ENCODE data around the gene SPTB.

The SPTB gene

DNA sequence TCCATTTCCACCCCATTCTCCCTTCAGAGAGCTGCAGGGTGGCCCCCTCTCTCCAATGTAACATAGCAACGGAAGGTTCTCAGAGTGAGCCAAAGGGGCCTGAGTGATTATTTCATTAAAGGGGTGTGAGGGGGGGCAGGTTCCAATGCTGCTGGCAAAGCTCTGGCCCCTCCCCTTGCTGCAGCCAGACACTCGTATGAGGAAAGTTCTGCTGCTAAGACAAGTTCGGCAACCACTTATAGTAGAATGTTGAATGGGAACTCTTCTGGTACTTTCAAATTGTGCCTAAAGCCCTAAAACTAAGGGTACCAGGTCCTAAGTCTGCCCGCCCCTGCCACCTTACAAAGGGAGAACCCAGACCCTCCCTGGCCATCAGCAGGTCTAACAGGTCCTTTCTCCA, 125.7 kb downstream of the SPTB start:
- DNase-seq (ENCODE audit: low spot score), result no peak
- TF ChIP-seq, protein P1, sequence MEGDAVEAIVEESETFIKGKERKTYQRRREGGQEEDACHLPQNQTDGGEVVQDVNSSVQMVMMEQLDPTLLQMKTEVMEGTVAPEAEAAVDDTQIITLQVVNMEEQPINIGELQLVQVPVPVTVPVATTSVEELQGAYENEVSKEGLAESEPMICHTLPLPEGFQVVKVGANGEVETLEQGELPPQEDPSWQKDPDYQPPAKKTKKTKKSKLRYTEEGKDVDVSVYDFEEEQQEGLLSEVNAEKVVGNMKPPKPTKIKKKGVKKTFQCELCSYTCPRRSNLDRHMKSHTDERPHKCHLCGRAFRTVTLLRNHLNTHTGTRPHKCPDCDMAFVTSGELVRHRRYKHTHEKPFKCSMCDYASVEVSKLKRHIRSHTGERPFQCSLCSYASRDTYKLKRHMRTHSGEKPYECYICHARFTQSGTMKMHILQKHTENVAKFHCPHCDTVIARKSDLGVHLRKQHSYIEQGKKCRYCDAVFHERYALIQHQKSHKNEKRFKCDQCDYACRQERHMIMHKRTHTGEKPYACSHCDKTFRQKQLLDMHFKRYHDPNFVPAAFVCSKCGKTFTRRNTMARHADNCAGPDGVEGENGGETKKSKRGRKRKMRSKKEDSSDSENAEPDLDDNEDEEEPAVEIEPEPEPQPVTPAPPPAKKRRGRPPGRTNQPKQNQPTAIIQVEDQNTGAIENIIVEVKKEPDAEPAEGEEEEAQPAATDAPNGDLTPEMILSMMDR (IDR thresholded peaks at IDR 0.05; ENCODE audit: extremely low read depth, insufficient read depth, missing control alignments), result no peak
- in situ Hi-C loops (cut with MboI; ENCODE audit: low pct_unique_long_range_greater_than_20kb, low sequenced_read_pairs, unreplicated experiment), result no loop called here

DNA sequence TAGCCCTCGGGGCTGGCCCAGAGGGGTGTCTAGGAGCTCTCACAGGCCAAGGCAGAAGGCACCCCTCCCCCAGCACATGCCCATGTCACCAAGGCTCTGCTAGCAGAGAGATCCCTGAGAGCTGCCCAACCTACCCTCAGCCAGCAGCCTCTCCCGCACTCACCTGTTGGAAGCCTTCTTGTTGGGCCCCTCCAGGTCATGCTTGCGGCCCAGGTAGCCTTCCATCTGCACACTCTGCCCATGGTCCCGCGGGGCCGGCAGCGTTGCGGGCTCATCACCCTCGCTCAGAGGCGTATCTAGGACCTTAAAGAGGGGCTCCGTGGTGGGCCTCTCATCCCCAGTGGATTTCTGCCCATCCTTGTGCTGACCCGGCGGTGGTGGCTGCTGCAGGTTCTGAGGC, 126.3 kb downstream of the SPTB start:
- no peak for DNase-seq (ENCODE audit: low spot score)
- TF ChIP-seq, protein P1 (IDR thresholded peaks at IDR 0.05; ENCODE audit: extremely low read depth, insufficient read depth, missing control alignments), result no peak
- in situ Hi-C loops (cut with MboI; ENCODE audit: low pct_unique_long_range_greater_than_20kb, low sequenced_read_pairs, unreplicated experiment), result no loop called here

DNA sequence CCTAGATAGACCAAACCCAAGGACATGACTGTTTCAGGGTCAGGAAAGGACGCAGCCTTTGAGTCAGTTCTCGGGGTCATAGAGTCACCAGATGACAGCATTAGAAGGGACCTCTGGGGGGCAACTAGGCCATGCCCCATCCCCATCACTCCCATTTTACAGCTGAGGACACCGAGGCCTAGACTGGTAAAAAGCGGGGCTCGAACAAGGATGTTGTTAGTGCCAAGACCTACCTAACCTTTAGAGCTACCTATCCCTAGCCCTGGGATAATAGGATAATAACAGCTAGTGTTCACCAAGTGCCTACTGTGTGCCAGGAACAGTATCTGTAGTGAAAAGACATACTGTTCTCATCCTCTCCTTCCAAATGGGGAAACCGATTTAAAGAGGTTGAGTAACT, 126.8 kb downstream of the SPTB start:
- no peak for DNase-seq (ENCODE audit: low spot score)
- in situ Hi-C loops (cut with MboI; ENCODE audit: low pct_unique_long_range_greater_than_20kb, low sequenced_read_pairs, unreplicated experiment), result no loop called here
- TF ChIP-seq, protein P1 (IDR thresholded peaks at IDR 0.05; ENCODE audit: extremely low read depth, insufficient read depth, missing control alignments), result no peak

DNA sequence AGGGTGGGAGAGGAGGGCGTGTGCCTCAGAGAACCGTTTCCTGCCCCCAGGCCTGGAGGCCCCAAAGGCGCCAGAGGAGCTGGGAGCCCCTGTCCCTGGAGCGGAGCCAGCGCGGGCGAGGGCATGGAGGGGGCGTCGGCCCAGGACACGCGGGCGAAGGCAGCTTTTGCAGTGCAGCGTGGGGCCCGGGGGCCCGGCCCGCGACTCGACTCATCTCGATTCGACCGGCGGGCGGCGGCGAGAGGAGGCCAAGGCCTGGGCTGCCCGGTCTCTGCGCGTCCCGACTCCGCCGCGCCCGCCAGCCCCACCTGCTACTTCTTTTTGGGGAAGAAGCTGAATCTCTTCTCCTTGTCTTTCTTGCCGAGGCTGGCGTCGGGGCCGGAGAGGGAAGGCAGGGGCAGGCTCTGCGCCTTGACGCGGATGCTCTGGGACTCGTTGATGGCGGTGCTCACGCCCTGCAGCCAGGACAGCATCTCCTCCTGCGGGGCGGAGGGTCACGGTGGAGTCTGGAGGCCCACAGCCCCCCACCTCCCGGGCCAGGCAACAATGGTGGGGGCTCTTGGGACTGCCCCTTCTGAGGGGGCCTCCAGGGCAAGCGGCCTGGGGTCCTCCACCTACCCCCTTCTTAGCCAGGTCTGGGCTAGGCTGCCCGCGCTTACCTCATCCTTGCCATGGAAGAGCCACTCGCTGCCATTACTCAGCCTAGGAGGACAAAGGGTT, 130.6 kb downstream of the SPTB start:
- DNase-seq (ENCODE audit: low spot score), result no peak
- TF ChIP-seq, protein P1 (IDR thresholded peaks at IDR 0.05; ENCODE audit: extremely low read depth, insufficient read depth, missing control alignments), result no peak
- in situ Hi-C loops (cut with MboI; ENCODE audit: low pct_unique_long_range_greater_than_20kb, low sequenced_read_pairs, unreplicated experiment), result no loop called here

DNA sequence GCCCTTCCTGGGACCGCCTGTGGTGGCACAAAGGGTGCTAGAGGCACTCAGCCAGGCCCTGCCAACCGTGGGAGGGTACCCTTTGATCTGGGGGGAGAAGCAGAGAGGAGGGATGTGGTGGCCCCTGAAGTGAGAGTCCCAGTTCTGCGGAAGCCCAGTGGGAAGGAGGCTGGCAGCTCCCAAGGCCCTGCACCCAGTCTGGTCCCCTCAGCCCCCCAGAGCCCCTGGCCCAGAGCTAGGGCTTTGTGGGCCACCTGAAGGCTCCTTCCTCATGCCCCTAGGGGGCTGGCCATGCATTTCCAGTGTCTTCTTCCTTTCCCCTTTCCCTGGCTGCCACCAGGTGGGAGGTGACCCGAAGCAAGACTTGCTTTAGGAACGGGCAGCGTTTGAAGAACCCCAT, 131.2 kb downstream of the SPTB start:
- TF ChIP-seq, protein P1 (IDR thresholded peaks at IDR 0.05; ENCODE audit: extremely low read depth, insufficient read depth, missing control alignments), result no peak
- in situ Hi-C loops (cut with MboI; ENCODE audit: low pct_unique_long_range_greater_than_20kb, low sequenced_read_pairs, unreplicated experiment), result no loop called here
- no peak for DNase-seq (ENCODE audit: low spot score)

DNA sequence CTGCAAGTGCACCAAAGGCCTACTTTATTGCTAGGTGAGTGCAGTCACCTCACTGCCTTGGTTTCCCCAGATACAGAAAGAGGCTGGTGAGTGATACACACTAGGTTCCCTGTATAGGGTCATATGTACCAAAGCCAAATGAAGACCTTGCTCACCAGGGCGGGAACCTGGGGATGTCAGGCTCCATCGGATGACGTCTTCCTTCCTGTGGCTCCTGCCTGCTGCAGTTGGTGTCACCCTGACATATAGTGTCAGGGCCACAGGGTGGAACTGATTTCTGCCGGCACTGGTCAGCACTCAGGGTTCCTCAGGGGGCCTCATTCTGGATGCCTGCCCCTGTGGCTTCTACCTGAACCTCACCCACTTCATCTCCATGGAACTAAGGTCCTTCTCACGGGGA, 132.4 kb downstream of the SPTB start:
- TF ChIP-seq, protein P1 (IDR thresholded peaks at IDR 0.05; ENCODE audit: extremely low read depth, insufficient read depth, missing control alignments), result no peak
- in situ Hi-C loops (cut with MboI; ENCODE audit: low pct_unique_long_range_greater_than_20kb, low sequenced_read_pairs, unreplicated experiment), result no loop called here
- DNase-seq (ENCODE audit: low spot score), result no peak
